ENCODE measurements around the gene C9orf152.
A peak's percentile ranks its signal among the peaks of the same experiment; 100 is the strongest.

C9orf152 gene

GRCh38 chr9:110183208-110184145 lies 24.5 kb downstream of the C9orf152 start:
- Histone ChIP-seq H3K27ac (ENCODE audit: low read depth, low read length) (no peak overlapping the region), H3K9ac (ENCODE audit: low read length) (no peak overlapping the region), H2BK120ac (ENCODE audit: low read depth, low read length) (no peak overlapping the region), H2BK15ac (replicated peaks; ENCODE audit: low read depth) (no peak overlapping the region), H3K4me3 (ENCODE audit: low read length) (no peak overlapping the region), H3K4me1 (ENCODE audit: control insufficient read depth, low read depth, low read length) (no peaks in the 10 kb centered on the region), H3K79me2 (ENCODE audit: control insufficient read depth, insufficient read depth, low read length) (no peaks in the 10 kb centered on the region), H3K56ac (ENCODE audit: low read length) (no peak overlapping the region), H4K5ac (ENCODE audit: low read length) (no peak overlapping the region), H3K79me1 (ENCODE audit: low read length) (no peaks in the 10 kb centered on the region), H3K27me3 (ENCODE audit: insufficient read depth, low read length, poor library complexity) (no peaks in the 10 kb centered on the region), H3K36me3 (ENCODE audit: control insufficient read depth, insufficient read depth, low read length) (no peaks in the 10 kb centered on the region), H2AK5ac (ENCODE audit: low read length) (no peak overlapping the region), H3K18ac (ENCODE audit: low read length) (no peak overlapping the region), H3K4me2 (ENCODE audit: low read length) (no peak overlapping the region), H3K23ac (ENCODE audit: low read length) (no peak overlapping the region), H4K8ac (ENCODE audit: low read depth, low read length) (no peak overlapping the region), H3K4ac (ENCODE audit: low read depth, low read length) (no peak overlapping the region), H2BK5ac (ENCODE audit: low read length) (no peak overlapping the region)
- WGBS (ENCODE audit: extremely low coverage, insufficient coverage, low lambda C conversion rate) = no CpG with 5 or more reads among the region's 7 CpGs
- DNase-seq = peak; percentile 81

GRCh38 chr9:110180511-110181434 lies 27.2 kb downstream of the C9orf152 start:
- Histone ChIP-seq H2BK5ac (ENCODE audit: low read length) (no peak overlapping the region), H2BK120ac (ENCODE audit: low read depth, low read length) (no peak overlapping the region), H3K56ac (ENCODE audit: low read length) (no peak overlapping the region), H2BK15ac (replicated peaks; ENCODE audit: low read depth) (no peak overlapping the region), H3K4me1 (ENCODE audit: control insufficient read depth, low read depth, low read length) (no peaks in the 10 kb centered on the region), H3K4me2 (ENCODE audit: low read length) (no peak overlapping the region), H3K79me1 (ENCODE audit: low read length) (no peaks in the 10 kb centered on the region), H4K5ac (ENCODE audit: low read length) (no peak overlapping the region), H3K23ac (ENCODE audit: low read length) (no peak overlapping the region), H3K27me3 (ENCODE audit: insufficient read depth, low read length, poor library complexity) (no peaks in the 10 kb centered on the region), H4K8ac (ENCODE audit: low read depth, low read length) (no peak overlapping the region), H3K79me2 (ENCODE audit: control insufficient read depth, insufficient read depth, low read length) (no peaks in the 10 kb centered on the region), H3K4ac (ENCODE audit: low read depth, low read length) (no peak overlapping the region), H3K27ac (ENCODE audit: low read depth, low read length) (no peak overlapping the region), H2AK5ac (ENCODE audit: low read length) (no peak overlapping the region), H3K9ac (ENCODE audit: low read length) (no peak overlapping the region), H3K18ac (ENCODE audit: low read length) (no peak overlapping the region), H3K36me3 (ENCODE audit: control insufficient read depth, insufficient read depth, low read length) (no peaks in the 10 kb centered on the region), H3K4me3 (ENCODE audit: low read length) (no peak overlapping the region)
- no peak for DNase-seq
- no CpG with 5 or more reads among the region's 7 CpGs for WGBS (ENCODE audit: extremely low coverage, insufficient coverage, low lambda C conversion rate)

- no peak overlapping the region for H3K23ac ChIP-seq (ENCODE audit: low read length)
- H3K27ac ChIP-seq (ENCODE audit: low read depth, low read length) = no peak overlapping the region
- no peak overlapping the region for H3K18ac ChIP-seq (ENCODE audit: low read length)
- WGBS (ENCODE audit: extremely low coverage, insufficient coverage, low lambda C conversion rate) = no CpG with 5 or more reads among the region's 4 CpGs
- no peak overlapping the region for H2BK5ac ChIP-seq (ENCODE audit: low read length)
- H3K4me3 ChIP-seq (ENCODE audit: low read length) = no peak overlapping the region
- no peaks in the 10 kb centered on the region for H3K79me2 ChIP-seq (ENCODE audit: control insufficient read depth, insufficient read depth, low read length)
- no peak overlapping the region for H3K4me2 ChIP-seq (ENCODE audit: low read length)
- H3K9ac ChIP-seq (ENCODE audit: low read length) = no peak overlapping the region
- H3K56ac ChIP-seq (ENCODE audit: low read length) = no peak overlapping the region
- DNase-seq = no peak
- H2BK120ac ChIP-seq (ENCODE audit: low read depth, low read length) = no peak overlapping the region
- no peak overlapping the region for H2BK15ac ChIP-seq (replicated peaks; ENCODE audit: low read depth)
- H3K4me1 ChIP-seq (ENCODE audit: control insufficient read depth, low read depth, low read length) = no peaks in the 10 kb centered on the region
- no peaks in the 10 kb centered on the region for H3K36me3 ChIP-seq (ENCODE audit: control insufficient read depth, insufficient read depth, low read length)
- H2AK5ac ChIP-seq (ENCODE audit: low read length) = no peak overlapping the region
- H3K79me1 ChIP-seq (ENCODE audit: low read length) = no peaks in the 10 kb centered on the region
- no peaks in the 10 kb centered on the region for H3K27me3 ChIP-seq (ENCODE audit: insufficient read depth, low read length, poor library complexity)
- no peak overlapping the region for H3K4ac ChIP-seq (ENCODE audit: low read depth, low read length)
- H4K5ac ChIP-seq (ENCODE audit: low read length) = no peak overlapping the region
- no peak overlapping the region for H4K8ac ChIP-seq (ENCODE audit: low read depth, low read length)
Observed at GRCh38 chr9:110179734-110180133, 28.2 kb downstream of the C9orf152 start.

DNA sequence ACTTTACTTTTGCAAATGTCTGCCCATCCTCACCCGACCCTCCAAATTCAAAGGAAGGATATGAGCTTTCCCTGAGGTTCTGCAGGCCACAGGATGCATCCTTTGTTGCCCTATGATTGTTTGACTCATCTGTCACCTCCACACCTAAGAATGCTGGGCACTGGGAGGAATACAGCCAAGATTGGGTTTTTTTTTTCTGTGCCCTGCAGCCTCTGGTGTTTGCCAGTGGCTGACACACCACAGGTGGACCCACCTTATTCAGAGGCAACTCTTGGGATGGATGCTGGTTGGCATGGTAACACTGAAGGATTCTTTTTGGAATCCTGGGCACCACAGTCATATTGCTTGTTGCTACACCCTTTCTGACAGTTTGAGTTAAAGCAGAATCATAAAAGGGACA lies 29.7 kb downstream of the C9orf152 start:
- Histone ChIP-seq H3K9ac (ENCODE audit: low read length) (no peak overlapping the region), H3K4me3 (ENCODE audit: low read length) (no peak overlapping the region), H4K5ac (ENCODE audit: low read length) (no peak overlapping the region), H3K36me3 (ENCODE audit: control insufficient read depth, insufficient read depth, low read length) (no peaks in the 10 kb centered on the region), H3K79me1 (ENCODE audit: low read length) (no peaks in the 10 kb centered on the region), H3K56ac (ENCODE audit: low read length) (no peak overlapping the region), H4K8ac (ENCODE audit: low read depth, low read length) (no peak overlapping the region), H3K4me1 (ENCODE audit: control insufficient read depth, low read depth, low read length) (no peaks in the 10 kb centered on the region), H3K4me2 (ENCODE audit: low read length) (no peak overlapping the region), H2BK5ac (ENCODE audit: low read length) (no peak overlapping the region), H2BK120ac (ENCODE audit: low read depth, low read length) (no peak overlapping the region), H3K27ac (ENCODE audit: low read depth, low read length) (no peak overlapping the region), H2BK15ac (replicated peaks; ENCODE audit: low read depth) (no peak overlapping the region), H2AK5ac (ENCODE audit: low read length) (no peak overlapping the region), H3K79me2 (ENCODE audit: control insufficient read depth, insufficient read depth, low read length) (no peaks in the 10 kb centered on the region), H3K18ac (ENCODE audit: low read length) (no peak overlapping the region), H3K4ac (ENCODE audit: low read depth, low read length) (no peak overlapping the region), H3K23ac (ENCODE audit: low read length) (no peak overlapping the region), H3K27me3 (ENCODE audit: insufficient read depth, low read length, poor library complexity) (no peaks in the 10 kb centered on the region)
- no CpG with 5 or more reads among the region's 1 CpG for WGBS (ENCODE audit: extremely low coverage, insufficient coverage, low lambda C conversion rate)
- DNase-seq = no peak

GRCh38 chr9:110175275-110175968 lies 32.5 kb downstream of the C9orf152 start:
- Histone ChIP-seq H2BK5ac (ENCODE audit: low read length) (no peak overlapping the region), H3K4me3 (ENCODE audit: low read length) (no peak overlapping the region), H2BK120ac (ENCODE audit: low read depth, low read length) (no peak overlapping the region), H3K79me2 (ENCODE audit: control insufficient read depth, insufficient read depth, low read length) (no peaks in the 10 kb centered on the region), H3K4me2 (ENCODE audit: low read length) (no peak overlapping the region), H4K5ac (ENCODE audit: low read length) (no peak overlapping the region), H3K18ac (ENCODE audit: low read length) (no peak overlapping the region), H2BK15ac (replicated peaks; ENCODE audit: low read depth) (no peak overlapping the region), H2AK5ac (ENCODE audit: low read length) (no peak overlapping the region), H3K4ac (ENCODE audit: low read depth, low read length) (no peak overlapping the region), H3K9ac (ENCODE audit: low read length) (no peak overlapping the region), H3K4me1 (ENCODE audit: control insufficient read depth, low read depth, low read length) (no peaks in the 10 kb centered on the region), H4K8ac (ENCODE audit: low read depth, low read length) (no peak overlapping the region), H3K27ac (ENCODE audit: low read depth, low read length) (no peak overlapping the region), H3K79me1 (ENCODE audit: low read length) (no peaks in the 10 kb centered on the region), H3K27me3 (ENCODE audit: insufficient read depth, low read length, poor library complexity) (no peaks in the 10 kb centered on the region), H3K36me3 (ENCODE audit: control insufficient read depth, insufficient read depth, low read length) (no peaks in the 10 kb centered on the region), H3K23ac (ENCODE audit: low read length) (no peak overlapping the region), H3K56ac (ENCODE audit: low read length) (no peak overlapping the region)
- no CpG with 5 or more reads among the region's 4 CpGs for WGBS (ENCODE audit: extremely low coverage, insufficient coverage, low lambda C conversion rate)
- no peak for DNase-seq

All from mesendoderm (in vitro differentiated cells).